Panc1 (cell line): Measurements from ENCODE around the gene PPP2R1B. TPM values are rescaled to one million over a fixed set of nuclear protein-coding genes. Genes with fewer than 3 reads are reported as not detected.

Experiments
- ATAC-seq: fragments of 200-7000 bp; cut with Tn5 transposase; 2 replicates; pipeline ENCODE4 v1.9.1; 2020; ENCODE audit warnings: mild to moderate bottlenecking, moderate library complexity
- BruUV-seq: library from RNA; stranded (reverse); fragments of 400-500 nt; replicated peaks from 2 replicates; lab custom pipeline; 2021; lab: Mats Ljungman, UMichigan
- CTCF ChIA-PET: fragments of 300-600 bp; sonication (Branson Sonifier 250); formaldehyde crosslinking; loops from one replicate; lab custom pipeline; 2022; ENCODE audit warnings: antibody characterized with exemption; lab: Charles Lee
- POLR2A ChIA-PET: fragments of 300-600 bp; sonication (Branson Sonifier 250); formaldehyde crosslinking; loops from one replicate; lab custom pipeline; 2022; ENCODE audit warnings: antibody characterized with exemption; lab: Charles Lee
- DNase-seq: peaks from one replicate; pipeline ENCODE4 v3.0.0-alpha.2; 2010; ENCODE audit warnings: low read depth, low spot score
- H3K27ac ChIP-seq: 2 replicates; pipeline ENCODE4 v1.5.1; 2011; ENCODE audit warnings: mild to moderate bottlenecking, low read length, inconsistent platforms
- H3K27me3 ChIP-seq: fragments of 200-500 bp; sonication (Bioruptor generic); 2 replicates; pipeline ENCODE4 v1.6.0; 2014; ENCODE audit warnings: low read length, inconsistent platforms; ENCODE audit not compliant: control insufficient read depth, insufficient read depth
- H3K36me3 ChIP-seq: fragments of 200-500 bp; sonication (Bioruptor generic); 2 replicates; pipeline ENCODE4 v1.5.1; 2014; ENCODE audit warnings: inconsistent platforms, mild to moderate bottlenecking, low read length, moderate library complexity; ENCODE audit not compliant: control insufficient read depth, insufficient read depth
- H3K4me1 ChIP-seq: 2 replicates; pipeline ENCODE4 v1.5.1; 2011; ENCODE audit warnings: inconsistent platforms, mild to moderate bottlenecking, low read length, moderate library complexity; ENCODE audit not compliant: control insufficient read depth, insufficient read depth
- H3K4me3 ChIP-seq, 2 experiments: 2 replicates each; pipeline ENCODE4 v1.5.1; 2011 to 2012; ENCODE audit warnings: low read depth in 2 of 2, low read length in 2 of 2, mild to moderate bottlenecking in 2 of 2, inconsistent platforms in 1 of 2, moderate library complexity in 1 of 2
- H3K9me3 ChIP-seq: fragments of 200-500 bp; sonication (Bioruptor generic); 2 replicates; pipeline ENCODE4 v1.5.1; 2014; ENCODE audit warnings: low read depth, mild to moderate bottlenecking, inconsistent platforms, low read length, moderate library complexity; ENCODE audit not compliant: control insufficient read depth, insufficient read depth
- POLR2AphosphoS5 ChIP-seq: IDR thresholded peaks from 2 replicates; pipeline ENCODE4 v1.6.1; 2012; ENCODE audit warnings: mild to moderate bottlenecking, low read depth, low read length, moderate library complexity
- REST ChIP-seq, 2 experiments: IDR thresholded peaks; 2 replicates each; pipeline ENCODE4 v1.6.1; 2011 to 2012; ENCODE audit warnings: low read depth in 2 of 2, control low read depth in 1 of 2, low read length in 1 of 2, mild to moderate bottlenecking in 1 of 2, moderate library complexity in 1 of 2; ENCODE audit not compliant: insufficient read depth in 1 of 2
- SIN3A ChIP-seq: IDR thresholded peaks from 2 replicates; pipeline ENCODE4 v1.6.1; 2012; ENCODE audit warnings: low read depth, mild to moderate bottlenecking, low read length, moderate library complexity, borderline replicate concordance; ENCODE audit not compliant: insufficient read depth
- TCF7L2 ChIP-seq: IDR thresholded peaks from 2 replicates; pipeline ENCODE4 v1.6.1; 2011; ENCODE audit warnings: mild to moderate bottlenecking, low read depth, low read length, inconsistent platforms
- in situ Hi-C: cut with HindIII; loops from 2 replicates; pipeline ENCODE4 v1.10.0; 2016; ENCODE audit warnings: low sequenced_read_pairs, low pct_unique_long_range_greater_than_20kb
- intact Hi-C: fragments of 100-400 bp; cut with micrococcal nuclease; formaldehyde crosslinking; loops from one replicate; pipeline ENCODE4 v1.10.0; 2022; ENCODE audit not compliant: unreplicated experiment
- total RNA-seq: library from RNA; stranded (reverse); gene quantifications from one replicate; pipeline ENCODE4 v1.2.1, GENCODE V29; 2021; ENCODE audit not compliant: unreplicated experiment
- TF ChIP-seq, protein P1 (sequence below): fragments of 450-650 bp; IDR thresholded peaks from 2 replicates; pipeline ENCODE4 v1.5.1; 2017; ENCODE audit warnings: mild to moderate bottlenecking

Gene PPP2R1B
- total RNA-seq, 1 experiment from 2014 or later: 57.7 TPM

GRCh38 chr11:111761036-111761435 is 5.2 kb downstream of the PPP2R1B start:
- TF ChIP-seq, protein P1, sequence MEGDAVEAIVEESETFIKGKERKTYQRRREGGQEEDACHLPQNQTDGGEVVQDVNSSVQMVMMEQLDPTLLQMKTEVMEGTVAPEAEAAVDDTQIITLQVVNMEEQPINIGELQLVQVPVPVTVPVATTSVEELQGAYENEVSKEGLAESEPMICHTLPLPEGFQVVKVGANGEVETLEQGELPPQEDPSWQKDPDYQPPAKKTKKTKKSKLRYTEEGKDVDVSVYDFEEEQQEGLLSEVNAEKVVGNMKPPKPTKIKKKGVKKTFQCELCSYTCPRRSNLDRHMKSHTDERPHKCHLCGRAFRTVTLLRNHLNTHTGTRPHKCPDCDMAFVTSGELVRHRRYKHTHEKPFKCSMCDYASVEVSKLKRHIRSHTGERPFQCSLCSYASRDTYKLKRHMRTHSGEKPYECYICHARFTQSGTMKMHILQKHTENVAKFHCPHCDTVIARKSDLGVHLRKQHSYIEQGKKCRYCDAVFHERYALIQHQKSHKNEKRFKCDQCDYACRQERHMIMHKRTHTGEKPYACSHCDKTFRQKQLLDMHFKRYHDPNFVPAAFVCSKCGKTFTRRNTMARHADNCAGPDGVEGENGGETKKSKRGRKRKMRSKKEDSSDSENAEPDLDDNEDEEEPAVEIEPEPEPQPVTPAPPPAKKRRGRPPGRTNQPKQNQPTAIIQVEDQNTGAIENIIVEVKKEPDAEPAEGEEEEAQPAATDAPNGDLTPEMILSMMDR: no peak
- TF ChIP-seq SIN3A: no peak
- TF ChIP-seq POLR2AphosphoS5: no peak
- TF ChIP-seq REST (IDR thresholded peaks at IDR 0.05; ENCODE audit: insufficient read depth in 1 of 2, low read depth in 2 of 2, low read length in 1 of 2): no peak
- TF ChIP-seq TCF7L2: no peak
- no TSS peak for BruUV-seq
- POLR2A ChIA-PET: no interaction called here
- CTCF ChIA-PET: no interaction called here
- DNase-seq: no peak
- peaks cover 41% of the 10 kb centered on the region for H3K36me3 ChIP-seq
- ATAC-seq: no peak
- in situ Hi-C loops: no loop called here
- no peaks in the 10 kb centered on the region for H3K9me3 ChIP-seq
- intact Hi-C loops: no loop called here
- H3K27ac ChIP-seq: no peak overlapping the region
- H3K27me3 ChIP-seq: no peaks in the 10 kb centered on the region
- H3K4me3 ChIP-seq: no peak overlapping the region
- peaks cover 7% of the 10 kb centered on the region for H3K4me1 ChIP-seq

- no peak for ATAC-seq
- DNase-seq: no peak
- Histone ChIP-seq H3K27me3 (no peaks in the 10 kb centered on the region), H3K27ac (no peak overlapping the region), H3K4me3 (no peak overlapping the region), H3K36me3 (peaks cover 34% of the 10 kb centered on the region), H3K4me1 (peaks cover 7% of the 10 kb centered on the region), H3K9me3 (no peaks in the 10 kb centered on the region)
- TF ChIP-seq SIN3A (no peak), POLR2AphosphoS5 (no peak), TCF7L2 (no peak), REST (IDR thresholded peaks at IDR 0.05; ENCODE audit: insufficient read depth in 1 of 2, low read depth in 2 of 2, low read length in 1 of 2) (no peak)
- TF ChIP-seq, protein P1: no peak
- in situ Hi-C loops: no loop called here
- ChIA-PET POLR2A (interaction anchor here (0.6 kb wide), 1 partner anchor 159 kb away, joined by 7 read pairs; no protein-coding TSS in a partner anchor), CTCF (interaction anchor here (0.5 kb wide), 1 partner anchor 1200 kb away, joined by 3 read pairs; no protein-coding TSS in a partner anchor)
- no TSS peak for BruUV-seq
- intact Hi-C loops: no loop called here
Measured at GRCh38 chr11:111759778-111760407, 6.3 kb downstream of the PPP2R1B start.
